Hematopoietic multipotent progenitor cell treated with erythropoietin and hydrocortisone succinate and interleukin-3 and kit ligand, for 6 days (in vitro differentiated cells): ENCODE measurements around the gene MSRB3.
"Not testable (repeated sequence)": the region's sequence is repeated elsewhere in the genome, so short reads cannot be mapped to it uniquely, and the experiment has no call there.

Experiments used
- DNase-seq: peaks from one replicate; pipeline ENCODE4 v3.0.0-alpha.2; 2015

MSRB3 gene

DNA sequence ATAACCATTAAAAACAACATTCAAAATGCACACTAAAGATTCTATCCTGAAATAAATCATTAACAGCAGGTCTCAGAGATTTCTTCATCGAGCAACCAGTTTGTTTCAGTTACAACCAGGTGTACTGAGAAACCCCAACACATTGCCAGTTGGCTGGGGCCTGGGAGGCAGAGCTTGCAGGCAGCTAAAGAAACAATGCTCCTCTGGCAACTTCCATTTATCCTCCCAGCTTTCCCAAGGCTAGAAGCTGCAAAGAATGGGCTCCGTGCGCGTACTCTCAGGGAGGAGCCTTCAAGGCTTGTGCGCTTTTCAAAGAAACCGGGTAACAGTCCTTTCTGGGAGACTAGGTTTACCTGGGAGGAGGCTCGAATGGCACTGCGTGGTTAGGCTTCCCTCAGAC is 181.6 kb downstream of the MSRB3 start:
- DNase-seq: no peak

DNA sequence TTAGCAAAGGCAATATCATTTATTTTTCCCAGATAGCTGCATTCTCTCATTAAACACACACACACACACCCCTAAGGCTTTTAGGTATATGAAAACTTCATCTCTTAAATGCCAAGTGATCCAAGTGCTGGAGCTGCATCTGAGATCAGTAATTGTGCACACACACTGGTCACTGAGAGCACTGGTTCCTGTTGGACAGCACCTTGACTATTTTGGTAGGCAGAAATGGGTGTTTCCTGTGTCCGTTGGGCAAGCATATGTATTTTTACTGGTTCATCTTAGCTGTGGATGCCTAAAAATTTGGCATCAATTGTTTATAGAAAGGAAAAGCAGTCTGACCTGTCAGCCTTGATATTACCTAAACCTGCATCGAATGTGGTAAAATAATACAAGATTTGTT is 182.5 kb downstream of the MSRB3 start:
- DNase-seq: no peak

- DNase-seq: no peak
Observed at GRCh38 chr12:65462484-65462883, 184.0 kb downstream of the MSRB3 start.

DNA sequence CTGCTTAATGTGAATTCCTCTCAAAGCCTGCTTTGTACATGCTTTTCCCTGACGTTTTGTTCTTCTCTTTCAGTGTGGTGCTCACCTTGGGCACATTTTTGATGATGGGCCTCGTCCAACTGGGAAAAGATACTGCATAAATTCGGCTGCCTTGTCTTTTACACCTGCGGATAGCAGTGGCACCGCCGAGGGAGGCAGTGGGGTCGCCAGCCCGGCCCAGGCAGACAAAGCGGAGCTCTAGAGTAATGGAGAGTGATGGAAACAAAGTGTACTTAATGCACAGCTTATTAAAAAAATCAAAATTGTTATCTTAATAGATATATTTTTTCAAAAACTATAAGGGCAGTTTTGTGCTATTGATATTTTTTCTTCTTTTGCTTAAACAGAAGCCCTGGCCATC is 184.6 kb downstream of the MSRB3 start:
- no peak for DNase-seq

GRCh38 chr12:65463611-65464010 is 185.1 kb downstream of the MSRB3 start:
- DNase-seq: no peak

DNA sequence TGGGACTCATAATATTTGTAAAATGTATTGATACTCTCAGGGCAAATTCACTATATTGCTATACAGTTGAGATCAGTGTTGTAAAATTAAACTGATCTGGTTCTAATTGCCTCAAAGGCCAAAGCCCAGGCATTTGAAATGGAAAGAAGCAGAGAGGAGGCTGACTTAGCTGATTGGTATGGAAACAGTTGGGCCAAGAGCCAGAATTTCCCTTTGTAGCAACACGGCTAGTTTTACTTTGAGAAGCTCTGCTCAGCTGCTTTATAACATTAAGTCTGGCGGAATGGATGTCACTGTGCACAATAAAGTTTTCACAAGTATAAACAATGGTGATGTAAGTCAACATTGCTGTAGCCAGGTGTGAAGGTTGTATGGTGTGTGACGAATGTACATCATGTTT is 186.4 kb downstream of the MSRB3 start:
- no peak for DNase-seq

DNA sequence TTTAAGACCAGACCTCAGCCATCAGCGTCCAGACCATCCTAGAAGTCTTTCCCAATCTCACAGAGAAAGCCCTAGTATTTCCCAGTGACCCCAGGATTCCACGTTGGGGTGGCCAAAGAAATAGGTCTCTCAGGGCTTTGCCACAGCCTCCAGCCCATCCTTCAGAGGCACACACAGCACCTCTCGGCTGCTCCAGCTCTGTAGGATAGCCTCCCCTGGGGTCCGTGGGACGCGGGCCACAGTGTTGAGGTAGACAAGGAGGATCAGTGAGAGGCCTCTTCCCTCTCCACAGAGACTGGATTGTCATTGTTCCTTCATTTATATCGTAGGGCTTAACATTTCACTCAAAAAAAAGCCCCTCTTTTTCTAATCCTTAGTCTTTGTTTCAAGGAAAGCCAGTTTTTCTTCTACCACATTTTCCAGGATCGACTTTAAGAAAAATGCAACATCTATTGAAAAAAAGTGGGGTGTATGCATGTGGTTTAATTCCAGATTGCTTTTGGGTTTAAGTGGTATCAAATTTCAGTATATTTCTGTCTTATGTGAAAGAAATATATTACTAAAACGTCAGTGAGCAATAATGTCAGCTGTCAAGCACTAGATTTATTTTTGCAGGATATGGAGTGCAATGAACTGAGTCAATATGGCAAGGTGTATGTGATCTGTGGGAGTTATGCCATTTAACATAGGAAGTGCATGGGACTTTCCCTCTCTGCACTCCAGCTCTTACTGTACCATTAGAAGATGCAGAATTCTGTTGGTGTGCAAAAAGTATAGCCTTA is 187.5 kb downstream of the MSRB3 start:
- DNase-seq: no peak

- DNase-seq: no peak
Observed at GRCh38 chr12:65466911-65467310, 188.4 kb downstream of the MSRB3 start.

GRCh38 chr12:65470256-65470655 is 191.8 kb downstream of the MSRB3 start:
- no peak for DNase-seq

- no peak for DNase-seq
Observed at GRCh38 chr12:65472079-65472478, 193.6 kb downstream of the MSRB3 start.

DNA sequence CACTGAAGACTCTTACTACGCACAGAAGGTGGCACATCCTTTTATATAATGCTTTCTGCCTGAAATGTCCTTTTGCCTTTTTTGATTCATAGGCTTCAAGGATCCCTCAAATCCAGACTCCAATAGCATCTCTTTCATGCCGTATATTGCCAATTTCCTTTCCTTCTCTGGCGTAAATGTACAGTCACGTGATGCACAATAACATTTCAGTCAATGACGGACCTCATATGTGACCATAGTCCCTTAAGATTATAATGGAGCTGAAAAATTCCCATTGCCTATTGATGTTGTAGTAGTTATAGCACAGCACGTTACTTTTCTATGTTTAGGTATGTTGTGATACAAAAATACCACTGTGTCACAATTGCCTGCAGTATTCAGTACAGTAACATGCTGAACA is 196.3 kb downstream of the MSRB3 start:
- no peak for DNase-seq

DNA sequence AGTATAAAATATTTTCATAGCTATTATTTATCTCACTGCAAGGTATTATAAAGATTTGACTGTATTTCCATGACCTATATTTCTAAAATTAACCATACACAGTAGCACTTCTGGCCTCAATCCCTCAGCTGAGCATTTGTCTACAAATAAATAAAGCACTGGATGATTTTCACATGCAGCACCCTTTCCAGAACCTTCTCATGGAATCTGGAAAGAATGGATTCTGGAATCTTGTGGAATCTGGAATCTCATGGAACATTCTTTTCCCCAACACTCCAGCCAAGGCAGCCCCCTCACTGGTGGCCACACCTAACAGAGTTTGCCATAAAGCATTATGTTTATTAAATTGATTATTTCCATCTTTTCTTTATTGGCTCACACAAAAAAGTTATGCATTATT is 199.2 kb downstream of the MSRB3 start:
- no peak for DNase-seq

DNA sequence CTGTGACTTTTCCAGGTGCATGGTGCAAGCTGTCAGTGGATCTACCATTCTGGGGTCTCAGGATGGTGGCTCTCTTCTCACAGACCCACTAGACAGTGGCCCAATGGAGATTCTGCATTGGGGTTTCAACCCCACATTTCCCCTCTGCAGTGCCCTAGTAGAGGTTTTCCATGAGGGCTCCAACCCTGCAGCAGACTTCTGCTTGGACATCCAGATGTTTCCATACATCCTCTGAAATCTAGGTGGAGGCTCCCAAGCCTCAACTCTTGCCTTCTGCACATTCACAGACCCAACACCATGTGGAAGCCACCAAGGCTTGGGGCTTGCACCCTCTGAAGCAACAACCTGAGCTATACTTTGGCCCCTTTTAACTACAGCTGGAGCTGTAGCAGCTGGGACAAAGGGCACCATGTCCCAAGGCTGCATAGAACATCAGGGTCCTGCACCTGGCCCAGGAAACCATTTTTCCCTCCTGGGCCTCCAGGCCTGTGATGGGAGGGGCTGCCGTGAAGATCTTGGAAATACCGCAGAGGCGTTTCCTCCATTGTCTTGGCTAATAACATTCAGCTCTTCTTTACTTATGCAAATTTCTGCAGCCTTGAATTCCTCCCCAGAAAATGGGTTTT is 205.5 kb downstream of the MSRB3 start:
- DNase-seq: not testable (repeated sequence)

- DNase-seq: no peak
Observed at GRCh38 chr12:65488197-65488596, 209.7 kb downstream of the MSRB3 start.

- DNase-seq: no peak
Observed at GRCh38 chr12:65490250-65490649, 211.8 kb downstream of the MSRB3 start.

GRCh38 chr12:65492998-65493912 is 214.8 kb downstream of the MSRB3 start:
- DNase-seq: peak; percentile 23

DNA sequence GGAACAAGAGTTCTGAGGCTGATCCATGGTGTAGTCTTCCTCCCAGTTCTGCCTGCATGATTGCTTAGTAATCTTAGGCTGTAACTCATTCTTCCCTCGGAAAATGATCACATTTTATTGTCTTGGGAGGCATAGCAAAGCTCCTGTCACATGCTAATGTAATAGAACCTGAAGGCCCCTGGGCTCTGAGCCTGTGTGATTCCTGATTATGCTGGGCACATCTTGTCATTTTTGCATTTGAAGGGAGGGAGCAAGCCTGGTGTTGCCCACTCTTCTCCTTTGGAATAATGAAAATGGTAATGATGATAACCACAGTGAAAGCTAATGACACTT is 215.4 kb downstream of the MSRB3 start:
- no peak for DNase-seq

GRCh38 chr12:65494537-65494936 is 216.1 kb downstream of the MSRB3 start:
- DNase-seq: no peak

DNA sequence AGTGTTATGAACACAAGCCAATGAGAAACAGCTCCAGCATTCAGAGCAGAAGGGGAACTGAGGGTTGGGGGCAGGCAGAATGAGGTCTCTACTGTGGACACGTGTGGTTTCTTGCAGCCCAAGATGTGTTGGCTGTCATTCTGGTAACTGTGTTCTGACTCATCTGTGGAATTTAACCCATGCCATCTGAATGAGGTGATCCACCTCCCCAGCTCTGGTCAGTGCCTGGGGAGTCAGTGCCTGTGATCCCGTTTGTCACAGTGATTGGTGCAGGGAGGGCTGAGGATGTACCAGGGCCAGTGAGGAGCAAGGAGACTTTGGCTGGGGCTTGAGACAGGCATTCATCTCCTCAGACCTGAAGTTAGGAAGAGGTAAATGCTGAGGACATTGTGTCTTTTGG is 216.8 kb downstream of the MSRB3 start:
- peak; percentile 12 for DNase-seq

DNA sequence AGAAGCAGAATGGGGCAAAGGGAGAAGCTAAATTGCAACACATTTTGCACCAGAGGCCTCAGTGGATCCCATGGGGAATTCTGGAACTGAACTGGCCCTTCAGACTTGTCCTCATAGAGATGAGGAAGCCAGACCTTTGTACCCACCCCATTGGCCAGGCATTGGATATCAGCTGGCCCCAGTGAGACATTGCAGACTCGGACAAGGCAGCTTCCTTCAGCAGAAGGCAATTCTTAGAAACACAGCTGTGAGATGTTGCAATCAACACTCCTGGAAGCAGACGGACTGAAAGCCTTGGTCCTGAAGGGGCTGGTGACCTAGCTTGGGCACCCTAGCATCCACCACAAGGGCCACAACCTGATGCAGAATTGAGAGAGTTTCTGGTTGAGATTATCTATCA is 218.1 kb downstream of the MSRB3 start:
- DNase-seq: peak; percentile 57

DNA sequence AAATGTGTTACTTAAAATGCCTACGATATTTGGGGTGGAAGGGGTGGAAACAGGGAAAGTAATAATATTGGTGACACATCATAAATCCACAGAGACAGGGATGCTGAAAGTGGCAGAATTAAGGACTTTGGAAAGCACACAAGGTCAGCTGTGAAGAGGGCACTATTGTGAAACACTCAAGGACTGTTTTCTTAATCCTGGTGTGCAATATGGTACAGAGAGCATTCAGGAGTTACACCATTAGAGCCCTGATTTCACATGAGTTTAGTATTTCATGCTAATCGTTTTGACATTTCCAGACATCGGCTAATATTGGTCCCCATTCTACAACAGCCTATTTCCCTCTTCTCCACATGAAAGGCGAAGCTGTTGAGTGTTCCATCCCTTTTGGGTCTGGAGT is 219.2 kb downstream of the MSRB3 start:
- no peak for DNase-seq

DNA sequence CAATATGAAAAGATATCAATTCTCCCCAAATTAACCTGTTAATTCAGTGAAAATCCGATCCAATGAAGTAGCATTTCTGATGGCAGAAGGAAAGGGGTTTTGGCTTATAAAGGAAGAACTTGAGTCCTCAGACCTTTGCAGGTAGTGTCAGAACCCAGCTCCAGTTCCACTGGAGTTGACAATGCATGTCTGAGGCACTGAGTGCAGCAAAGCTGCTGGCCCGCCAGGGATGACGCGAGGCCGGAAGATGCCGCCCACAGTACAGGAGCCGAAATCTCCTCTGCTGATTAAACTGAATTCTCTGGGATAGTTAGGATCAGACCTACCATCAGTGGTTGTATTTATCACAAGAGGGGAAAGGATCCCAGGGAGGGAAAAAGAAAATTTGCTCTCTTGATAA is 220.7 kb downstream of the MSRB3 start:
- DNase-seq: no peak

- no peak for DNase-seq
Observed at GRCh38 chr12:65500091-65500900, 221.8 kb downstream of the MSRB3 start.
